Endothelial cell of umbilical vein (primary cell): ENCODE measurements around the gene SETBP1.

Experiments used
- CTCF ChIP-seq, 2 donors: IDR thresholded peaks; 1 replicate in 1 of 2; 2 replicates in 1 of 2; pipeline ENCODE4 v1.5.1; 2011; ENCODE audit warnings: low read length in 2 of 2, mild to moderate bottlenecking in 2 of 2, moderate library complexity in 2 of 2, control low read depth in 1 of 2, inconsistent platforms in 1 of 2, low read depth in 1 of 2; ENCODE audit not compliant: insufficient read depth in 1 of 2; ENCODE audit errors: extremely low read depth in 1 of 2
- EZH2 ChIP-seq: IDR thresholded peaks from 2 replicates; pipeline ENCODE4 v1.6.1; 2012; ENCODE audit warnings: borderline replicate concordance, low read depth, mild to moderate bottlenecking, moderate library complexity, low read length, inconsistent platforms; ENCODE audit not compliant: severe bottlenecking
- GATA2 ChIP-seq: IDR thresholded peaks from 2 replicates; pipeline ENCODE4 v1.7.0; 2011; ENCODE audit warnings: low read depth, mild to moderate bottlenecking, moderate library complexity, mixed read lengths, low read length; ENCODE audit not compliant: insufficient read length, insufficient read depth
- JUN ChIP-seq: IDR thresholded peaks from 2 replicates; pipeline ENCODE4 v1.6.1; 2011; ENCODE audit warnings: borderline replicate concordance, low read depth; ENCODE audit not compliant: insufficient read length, insufficient read depth
- MAX ChIP-seq: IDR thresholded peaks from 2 replicates; pipeline ENCODE4 v1.6.1; 2011; ENCODE audit not compliant: insufficient read depth, insufficient read length
- POLR2A ChIP-seq: IDR thresholded peaks from 2 replicates; pipeline ENCODE4 v1.6.1; 2012; ENCODE audit warnings: low read depth, mild to moderate bottlenecking, control low read depth, low read length
- POLR2AphosphoS5 ChIP-seq: IDR thresholded peaks from 2 replicates; pipeline ENCODE4 v1.6.1; 2012; ENCODE audit warnings: low read depth, mild to moderate bottlenecking, control low read depth, low read length, moderate library complexity; ENCODE audit not compliant: insufficient read depth

DNA sequence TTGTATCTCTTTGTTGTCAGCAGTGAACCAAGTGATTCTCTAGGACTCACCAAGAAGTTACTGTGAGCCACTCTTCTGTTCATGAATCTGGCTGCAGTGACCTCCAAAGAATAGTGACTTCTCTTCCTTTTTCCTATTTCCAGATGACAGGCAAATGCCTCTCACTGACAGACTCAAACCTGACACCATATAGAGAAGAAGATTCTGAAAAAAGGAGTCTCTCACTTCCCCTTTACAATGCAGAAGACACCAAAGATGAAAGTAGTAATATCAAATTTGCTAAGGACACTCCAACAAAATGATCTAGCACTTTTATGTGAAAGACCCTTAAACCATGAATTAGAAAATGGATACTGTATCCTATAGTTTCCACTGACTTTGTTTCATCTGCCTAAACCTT is 44.4 kb upstream of the SETBP1 start:
- TF ChIP-seq CTCF (IDR thresholded peaks at IDR 0.05; ENCODE audit: extremely low read depth in 1 of 2, insufficient read depth in 1 of 2, low read depth in 1 of 2, low read length in 2 of 2) (no peak), POLR2A (no peak), JUN (no peak), POLR2AphosphoS5 (no peak), EZH2 (no peak), MAX (no peak), GATA2 (no peak)
